ENCODE data around the gene CDK11B. TPM values are rescaled to one million over a fixed set of nuclear protein-coding genes. Genes with fewer than 3 reads are reported as not detected.
"Not testable (repeated sequence)": the region's sequence is repeated elsewhere in the genome, so short reads cannot be mapped to it uniquely, and the experiment has no call there.

The CDK11B gene
- total RNA-seq, 8 experiments from 2014 or later, result 15.5 to 32.9 (median 23.5) TPM

GRCh38 chr1:1676087-1676486 lies 17.3 kb upstream of the CDK11B start:
- H3K4me3 ChIP-seq; in situ Hi-C loops (cut with MboI; ENCODE audit: low pct_unique_long_range_greater_than_20kb in 2 of 9, low sequenced_read_pairs in 9 of 9, unreplicated experiment in 9 of 9); H3K27ac ChIP-seq; H3K4me1 ChIP-seq (replicated peaks in 1 of 2): not testable (repeated sequence)
- WGBS, 10 experiments, result no CpG with 5 or more reads among the region's 21 CpGs
- peak in 1 of 8 experiments; percentile 27 for ATAC-seq (replicated peaks in 6 of 8)

- H3K4me1 ChIP-seq (replicated peaks in 1 of 2); H3K4me3 ChIP-seq; in situ Hi-C loops (cut with MboI; ENCODE audit: low pct_unique_long_range_greater_than_20kb in 2 of 9, low sequenced_read_pairs in 9 of 9, unreplicated experiment in 9 of 9); H3K27ac ChIP-seq: not testable (repeated sequence)
- WGBS, 10 experiments, result no CpG with 5 or more reads among the region's 18 CpGs
- ATAC-seq (replicated peaks in 6 of 8), result peak in 4 of 8 experiments; percentile 13 to 29 (median 18)
Observed at GRCh38 chr1:1675218-1675617, 16.4 kb upstream of the CDK11B start.

GRCh38 chr1:1674806-1675205 lies 16.0 kb upstream of the CDK11B start:
- H3K4me1 ChIP-seq (replicated peaks in 1 of 2); H3K27ac ChIP-seq; H3K4me3 ChIP-seq; in situ Hi-C loops (cut with MboI; ENCODE audit: low pct_unique_long_range_greater_than_20kb in 2 of 9, low sequenced_read_pairs in 9 of 9, unreplicated experiment in 9 of 9): not testable (repeated sequence)
- ATAC-seq (replicated peaks in 6 of 8), result peak in 2 of 8 experiments; percentile 22 to 32
- WGBS, 10 experiments, result 76% methylated on average over 5 of the region's 21 CpGs; no CpG with 5 or more reads in 9 of the 10 experiments

- 89 to 100% (median 92%) methylated on average over 1 to 21 of the region's 25 CpGs; no CpG with 5 or more reads in 2 of the 10 experiments for WGBS, 10 experiments
- in situ Hi-C loops (cut with MboI; ENCODE audit: low pct_unique_long_range_greater_than_20kb in 2 of 9, low sequenced_read_pairs in 9 of 9, unreplicated experiment in 9 of 9), result no loop called here
- no peak overlapping the region for H3K4me3 ChIP-seq
- H3K4me1 ChIP-seq (replicated peaks in 1 of 2), result no peaks in the 10 kb centered on the region
- no peak overlapping the region for H3K27ac ChIP-seq
- no peak for ATAC-seq (replicated peaks in 6 of 8)
Observed at GRCh38 chr1:1672181-1672965, 13.6 kb upstream of the CDK11B start.

- peak overlapping the region in 1 of 2 donors; percentile 30 for H3K27ac ChIP-seq
- ATAC-seq (replicated peaks in 6 of 8), result no peak
- H3K4me3 ChIP-seq, result no peak overlapping the region
- WGBS, 10 experiments, result 63 to 100% (median 88%) methylated on average over 1 to 23 of the region's 27 CpGs; no CpG with 5 or more reads in 1 of the 10 experiments
- in situ Hi-C loops (cut with MboI; ENCODE audit: low pct_unique_long_range_greater_than_20kb in 2 of 9, low sequenced_read_pairs in 9 of 9, unreplicated experiment in 9 of 9), result no loop called here
- no peaks in the 10 kb centered on the region for H3K4me1 ChIP-seq (replicated peaks in 1 of 2)
Observed at GRCh38 chr1:1671365-1672119, 12.7 kb upstream of the CDK11B start.

GRCh38 chr1:1670866-1671265 lies 12.1 kb upstream of the CDK11B start:
- no peak for ATAC-seq (replicated peaks in 6 of 8)
- Histone ChIP-seq H3K27ac (no peak overlapping the region), H3K4me3 (no peak overlapping the region), H3K4me1 (replicated peaks in 1 of 2) (no peaks in the 10 kb centered on the region)
- in situ Hi-C loops (cut with MboI; ENCODE audit: low pct_unique_long_range_greater_than_20kb in 2 of 9, low sequenced_read_pairs in 9 of 9, unreplicated experiment in 9 of 9), result no loop called here
- 60 to 100% (median 91%) methylated on average over 1 to 24 of the region's 24 CpGs; no CpG with 5 or more reads in 3 of the 10 experiments for WGBS, 10 experiments

GRCh38 chr1:1669468-1670440 lies 10.9 kb upstream of the CDK11B start:
- in situ Hi-C loops (cut with MboI; ENCODE audit: low pct_unique_long_range_greater_than_20kb in 2 of 9, low sequenced_read_pairs in 9 of 9, unreplicated experiment in 9 of 9), result no loop called here
- Histone ChIP-seq H3K4me1 (replicated peaks in 1 of 2) (no peaks in the 10 kb centered on the region), H3K4me3 (no peak overlapping the region), H3K27ac (no peak overlapping the region)
- WGBS, 10 experiments, result 91 to 100% (median 96%) methylated on average over 4 to 38 of the region's 43 CpGs; no CpG with 5 or more reads in 2 of the 10 experiments
- no peak for ATAC-seq (replicated peaks in 6 of 8)

- in situ Hi-C loops (cut with MboI; ENCODE audit: low pct_unique_long_range_greater_than_20kb in 2 of 9, low sequenced_read_pairs in 9 of 9, unreplicated experiment in 9 of 9), result no loop called here
Observed at GRCh38 chr1:1666526-1666925, 7.7 kb upstream of the CDK11B start.

GRCh38 chr1:1665815-1666251 lies 7.0 kb upstream of the CDK11B start:
- peak in 4 of 8 experiments; percentile 10 to 42 (median 26) for ATAC-seq (replicated peaks in 6 of 8)
- Histone ChIP-seq H3K4me3 (no peak overlapping the region), H3K27ac (no peak overlapping the region), H3K4me1 (replicated peaks in 1 of 2) (no peaks in the 10 kb centered on the region)
- in situ Hi-C loops (cut with MboI; ENCODE audit: low pct_unique_long_range_greater_than_20kb in 2 of 9, low sequenced_read_pairs in 9 of 9, unreplicated experiment in 9 of 9), result no loop called here
- WGBS, 10 experiments, result 80 to 100% (median 83%) methylated on average over 3 to 13 of the region's 25 CpGs; no CpG with 5 or more reads in 6 of the 10 experiments

More at GRCh38 chr1:1666526-1666925, 7.7 kb upstream of the CDK11B start:
- Histone ChIP-seq H3K4me1 (replicated peaks in 1 of 2) (no peaks in the 10 kb centered on the region), H3K27ac (no peak overlapping the region), H3K4me3 (no peak overlapping the region)
- peak in 2 of 8 experiments; percentile 13 to 19 for ATAC-seq (replicated peaks in 6 of 8)
- WGBS, 10 experiments, result 80 to 100% (median 100%) methylated on average over 1 to 4 of the region's 15 CpGs; no CpG with 5 or more reads in 5 of the 10 experiments

- Histone ChIP-seq H3K4me1 (replicated peaks in 1 of 2) (no peaks in the 10 kb centered on the region), H3K27ac (no peak overlapping the region), H3K4me3 (no peak overlapping the region)
- ATAC-seq (replicated peaks in 6 of 8), result peak in 4 of 8 experiments; percentile 6 to 20 (median 17)
- WGBS, 10 experiments, result 90 to 100% (median 94%) methylated on average over 1 to 21 of the region's 27 CpGs; no CpG with 5 or more reads in 4 of the 10 experiments
- in situ Hi-C loops (cut with MboI; ENCODE audit: low pct_unique_long_range_greater_than_20kb in 2 of 9, low sequenced_read_pairs in 9 of 9, unreplicated experiment in 9 of 9), result no loop called here
Observed at GRCh38 chr1:1664941-1665814, 6.4 kb upstream of the CDK11B start.

- H3K4me3 ChIP-seq; H3K4me1 ChIP-seq (replicated peaks in 1 of 2); H3K27ac ChIP-seq; in situ Hi-C loops (cut with MboI; ENCODE audit: low pct_unique_long_range_greater_than_20kb in 2 of 9, low sequenced_read_pairs in 9 of 9, unreplicated experiment in 9 of 9): not testable (repeated sequence)
- peak in 3 of 8 experiments; percentile 1 to 12 (median 7) for ATAC-seq (replicated peaks in 6 of 8)
- WGBS, 10 experiments, result no CpG with 5 or more reads among the region's 11 CpGs
Observed at GRCh38 chr1:1664318-1664717, 5.5 kb upstream of the CDK11B start.
